ENCODE data around the gene R3HCC1L. TPM values are rescaled to one million over a fixed set of nuclear protein-coding genes. Genes with fewer than 3 reads are reported as not detected.
"Not testable (repeated sequence)": the region's sequence is repeated elsewhere in the genome, so short reads cannot be mapped to it uniquely, and the experiment has no call there.

Gene R3HCC1L
- total and polyA plus RNA-seq, 10 of the 15 experiments (the other 5 are each of a cell fraction or from before 2014, with no cell fraction given) = 11.3 to 20.3 (median 15.3) TPM

DNA sequence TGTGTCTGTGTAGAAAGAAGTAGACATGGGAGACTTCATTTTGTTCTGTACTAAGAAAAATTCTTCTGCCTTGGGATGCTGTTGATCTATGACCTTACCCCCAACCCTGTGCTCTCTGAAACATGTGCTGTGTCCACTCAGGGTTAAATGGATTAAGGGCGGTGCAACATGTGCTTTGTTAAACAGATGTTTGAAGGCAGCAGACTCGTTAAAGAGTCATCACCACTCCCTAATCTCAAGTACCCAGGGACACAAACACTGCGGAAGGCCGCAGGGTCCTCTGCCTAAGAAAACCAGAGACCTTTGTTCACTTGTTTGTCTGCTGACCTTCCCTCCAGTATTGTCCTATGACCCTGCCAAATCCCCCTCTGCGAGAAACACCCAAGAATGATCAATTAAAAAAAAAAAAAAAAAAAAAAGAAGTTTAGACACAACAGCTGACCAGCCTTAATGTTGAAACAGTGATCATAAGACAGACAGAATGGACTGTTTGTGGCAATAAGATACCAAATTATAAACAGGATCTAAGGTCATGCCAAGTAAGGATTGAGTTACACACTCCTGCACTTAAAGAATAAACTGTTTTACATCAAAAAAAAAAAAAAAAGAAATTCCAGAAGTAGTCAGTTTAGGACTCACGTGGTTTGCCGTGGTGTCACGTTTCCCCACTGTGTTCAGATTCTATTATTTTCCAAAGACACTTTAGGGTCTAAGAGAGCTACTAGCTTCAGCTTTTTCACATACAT lies 18.9 kb downstream of the R3HCC1L start:
- in situ Hi-C loops (cut with MboI); intact Hi-C loops (cut with micrococcal nuclease; ENCODE audit: unreplicated experiment); H3K27ac ChIP-seq (ENCODE audit: control insufficient read depth, insufficient read depth); POLR2A ChIA-PET; H3K4me2 ChIP-seq (ENCODE audit: control insufficient read depth, insufficient read depth); H3K4me1 ChIP-seq (ENCODE audit: control insufficient read depth, insufficient read depth, low read length); RAD21 ChIA-PET (ENCODE audit: unreplicated experiment); H4K20me1 ChIP-seq (ENCODE audit: control insufficient read depth, insufficient read depth); H3K9ac ChIP-seq (ENCODE audit: control insufficient read depth, insufficient read depth, low read length); H3K4me3 ChIP-seq; FAIRE-seq; H2AFZ ChIP-seq (ENCODE audit: control insufficient read depth, low read depth, low read length); ATAC-seq; DNase-seq (ENCODE audit: low read depth, low spot score); H3K27me3 ChIP-seq (replicated peaks in 1 of 2; ENCODE audit: control insufficient read depth in 2 of 2, insufficient read depth in 2 of 2, low read length in 1 of 2); CTCF ChIA-PET; BruUV-seq (replicated peaks): not testable (repeated sequence)
- WGBS (ENCODE audit: insufficient coverage, insufficient replicate concordance, low lambda C conversion rate, missing lambda C conversion rate) = 95% methylated on average over 8 of the region's 8 CpGs
- peaks cover 11% of the 10 kb centered on the region for H3K9me3 ChIP-seq (replicated peaks; ENCODE audit: control insufficient read depth, insufficient read depth, low read length)
- H3K36me3 ChIP-seq (ENCODE audit: control insufficient read depth in 2 of 2, insufficient read depth in 2 of 2, low read length in 1 of 2) = peaks cover 1 to 11% of the 10 kb centered on the region in 2 experiments
- peaks cover 17% of the 10 kb centered on the region for H3K79me2 ChIP-seq (ENCODE audit: control insufficient read depth, insufficient read depth, low read length)
- SMC1A ChIA-PET (ENCODE audit: uncharacterized antibody, unreplicated experiment) = interaction anchor here (0.6 kb wide), 1 partner anchor 17 kb away, joined by 3 read pairs; no protein-coding TSS in a partner anchor

DNA sequence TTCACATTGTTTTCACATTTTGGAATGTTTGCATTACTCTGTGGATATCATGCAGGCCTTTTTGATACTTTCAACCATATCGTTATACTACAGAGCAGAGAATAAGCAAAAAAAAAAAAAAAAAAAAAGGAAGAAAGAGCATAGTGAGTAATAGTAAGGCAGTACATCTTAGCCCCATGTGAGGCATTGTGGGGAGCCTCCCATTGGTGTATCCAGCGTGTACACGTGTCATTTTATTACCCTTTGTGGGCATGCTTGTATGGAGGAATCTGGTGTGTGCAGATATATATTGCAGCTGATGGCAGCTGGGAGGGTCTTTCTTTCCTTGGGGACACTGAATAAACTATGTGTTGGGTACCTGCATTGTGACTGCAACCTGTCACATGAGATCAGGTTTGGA lies 19.6 kb downstream of the R3HCC1L start:
- BruUV-seq (replicated peaks) = no TSS peak
- ChIA-PET SMC1A (ENCODE audit: uncharacterized antibody, unreplicated experiment) (interaction anchor here (0.6 to 1.6 kb wide), 2 partner anchors 15 to 17 kb away, joined by 3 to 6 read pairs; no protein-coding TSS in a partner anchor), POLR2A (no interaction called here), CTCF (no interaction called here), RAD21 (ENCODE audit: unreplicated experiment) (no interaction called here)
- Histone ChIP-seq H3K9ac (ENCODE audit: control insufficient read depth, insufficient read depth, low read length) (no peak overlapping the region), H3K4me2 (ENCODE audit: control insufficient read depth, insufficient read depth) (no peak overlapping the region), H3K27me3 (replicated peaks in 1 of 2; ENCODE audit: control insufficient read depth in 2 of 2, insufficient read depth in 2 of 2, low read length in 1 of 2) (no peaks in the 10 kb centered on the region), H2AFZ (ENCODE audit: control insufficient read depth, low read depth, low read length) (no peak overlapping the region), H3K79me2 (ENCODE audit: control insufficient read depth, insufficient read depth, low read length) (peaks cover 15% of the 10 kb centered on the region), H3K36me3 (ENCODE audit: control insufficient read depth in 2 of 2, insufficient read depth in 2 of 2, low read length in 1 of 2) (peaks cover 1 to 11% of the 10 kb centered on the region in 2 experiments), H3K27ac (ENCODE audit: control insufficient read depth, insufficient read depth) (no peak overlapping the region), H3K9me3 (replicated peaks; ENCODE audit: control insufficient read depth, insufficient read depth, low read length) (peaks cover 11% of the 10 kb centered on the region), H3K4me3 (no peak overlapping the region), H4K20me1 (ENCODE audit: control insufficient read depth, insufficient read depth) (no peaks in the 10 kb centered on the region), H3K4me1 (ENCODE audit: control insufficient read depth, insufficient read depth, low read length) (no peaks in the 10 kb centered on the region)
- 93% methylated on average over 3 of the region's 3 CpGs for WGBS (ENCODE audit: insufficient coverage, insufficient replicate concordance, low lambda C conversion rate, missing lambda C conversion rate)
- in situ Hi-C loops (cut with MboI) = no loop called here
- no peak for DNase-seq (ENCODE audit: low read depth, low spot score)
- intact Hi-C loops (cut with micrococcal nuclease; ENCODE audit: unreplicated experiment) = no loop called here
- no peak for FAIRE-seq
- ATAC-seq = no peak
- TF ChIP-seq, protein P1, sequence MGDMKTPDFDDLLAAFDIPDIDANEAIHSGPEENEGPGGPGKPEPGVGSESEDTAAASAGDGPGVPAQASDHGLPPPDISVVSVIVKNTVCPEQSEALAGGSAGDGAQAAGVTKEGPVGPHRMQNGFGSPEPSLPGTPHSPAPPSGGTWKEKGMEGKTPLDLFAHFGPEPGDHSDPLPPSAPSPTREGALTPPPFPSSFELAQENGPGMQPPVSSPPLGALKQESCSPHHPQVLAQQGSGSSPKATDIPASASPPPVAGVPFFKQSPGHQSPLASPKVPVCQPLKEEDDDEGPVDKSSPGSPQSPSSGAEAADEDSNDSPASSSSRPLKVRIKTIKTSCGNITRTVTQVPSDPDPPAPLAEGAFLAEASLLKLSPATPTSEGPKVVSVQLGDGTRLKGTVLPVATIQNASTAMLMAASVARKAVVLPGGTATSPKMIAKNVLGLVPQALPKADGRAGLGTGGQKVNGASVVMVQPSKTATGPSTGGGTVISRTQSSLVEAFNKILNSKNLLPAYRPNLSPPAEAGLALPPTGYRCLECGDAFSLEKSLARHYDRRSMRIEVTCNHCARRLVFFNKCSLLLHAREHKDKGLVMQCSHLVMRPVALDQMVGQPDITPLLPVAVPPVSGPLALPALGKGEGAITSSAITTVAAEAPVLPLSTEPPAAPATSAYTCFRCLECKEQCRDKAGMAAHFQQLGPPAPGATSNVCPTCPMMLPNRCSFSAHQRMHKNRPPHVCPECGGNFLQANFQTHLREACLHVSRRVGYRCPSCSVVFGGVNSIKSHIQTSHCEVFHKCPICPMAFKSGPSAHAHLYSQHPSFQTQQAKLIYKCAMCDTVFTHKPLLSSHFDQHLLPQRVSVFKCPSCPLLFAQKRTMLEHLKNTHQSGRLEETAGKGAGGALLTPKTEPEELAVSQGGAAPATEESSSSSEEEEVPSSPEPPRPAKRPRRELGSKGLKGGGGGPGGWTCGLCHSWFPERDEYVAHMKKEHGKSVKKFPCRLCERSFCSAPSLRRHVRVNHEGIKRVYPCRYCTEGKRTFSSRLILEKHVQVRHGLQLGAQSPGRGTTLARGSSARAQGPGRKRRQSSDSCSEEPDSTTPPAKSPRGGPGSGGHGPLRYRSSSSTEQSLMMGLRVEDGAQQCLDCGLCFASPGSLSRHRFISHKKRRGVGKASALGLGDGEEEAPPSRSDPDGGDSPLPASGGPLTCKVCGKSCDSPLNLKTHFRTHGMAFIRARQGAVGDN (IDR thresholded peaks at IDR 0.05) = no peak
- TF ChIP-seq, protein P2, sequence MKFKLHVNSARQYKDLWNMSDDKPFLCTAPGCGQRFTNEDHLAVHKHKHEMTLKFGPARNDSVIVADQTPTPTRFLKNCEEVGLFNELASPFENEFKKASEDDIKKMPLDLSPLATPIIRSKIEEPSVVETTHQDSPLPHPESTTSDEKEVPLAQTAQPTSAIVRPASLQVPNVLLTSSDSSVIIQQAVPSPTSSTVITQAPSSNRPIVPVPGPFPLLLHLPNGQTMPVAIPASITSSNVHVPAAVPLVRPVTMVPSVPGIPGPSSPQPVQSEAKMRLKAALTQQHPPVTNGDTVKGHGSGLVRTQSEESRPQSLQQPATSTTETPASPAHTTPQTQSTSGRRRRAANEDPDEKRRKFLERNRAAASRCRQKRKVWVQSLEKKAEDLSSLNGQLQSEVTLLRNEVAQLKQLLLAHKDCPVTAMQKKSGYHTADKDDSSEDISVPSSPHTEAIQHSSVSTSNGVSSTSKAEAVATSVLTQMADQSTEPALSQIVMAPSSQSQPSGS (IDR thresholded peaks at IDR 0.05; ENCODE audit: low read length) = no peak
- TF ChIP-seq, protein P3, sequence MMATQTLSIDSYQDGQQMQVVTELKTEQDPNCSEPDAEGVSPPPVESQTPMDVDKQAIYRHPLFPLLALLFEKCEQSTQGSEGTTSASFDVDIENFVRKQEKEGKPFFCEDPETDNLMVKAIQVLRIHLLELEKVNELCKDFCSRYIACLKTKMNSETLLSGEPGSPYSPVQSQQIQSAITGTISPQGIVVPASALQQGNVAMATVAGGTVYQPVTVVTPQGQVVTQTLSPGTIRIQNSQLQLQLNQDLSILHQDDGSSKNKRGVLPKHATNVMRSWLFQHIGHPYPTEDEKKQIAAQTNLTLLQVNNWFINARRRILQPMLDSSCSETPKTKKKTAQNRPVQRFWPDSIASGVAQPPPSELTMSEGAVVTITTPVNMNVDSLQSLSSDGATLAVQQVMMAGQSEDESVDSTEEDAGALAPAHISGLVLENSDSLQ (IDR thresholded peaks at IDR 0.05) = no peak
- TF ChIP-seq RB1 (IDR thresholded peaks at IDR 0.05; ENCODE audit: borderline replicate concordance) = no peak
